GM21447 (cell line): ENCODE measurements around the gene RB1.
A peak's percentile ranks its signal among the peaks of the same experiment; 100 is the strongest.
"Not testable (repeated sequence)": the region's sequence is repeated elsewhere in the genome, so short reads cannot be mapped to it uniquely, and the experiment has no call there.

ENCODE experiments used
- ATAC-seq: cut with Tn5 transposase; IDR thresholded peaks from one replicate; pipeline ENCODE4 v1.9.1; 2021; ENCODE audit not compliant: unreplicated experiment

RB1 gene

DNA sequence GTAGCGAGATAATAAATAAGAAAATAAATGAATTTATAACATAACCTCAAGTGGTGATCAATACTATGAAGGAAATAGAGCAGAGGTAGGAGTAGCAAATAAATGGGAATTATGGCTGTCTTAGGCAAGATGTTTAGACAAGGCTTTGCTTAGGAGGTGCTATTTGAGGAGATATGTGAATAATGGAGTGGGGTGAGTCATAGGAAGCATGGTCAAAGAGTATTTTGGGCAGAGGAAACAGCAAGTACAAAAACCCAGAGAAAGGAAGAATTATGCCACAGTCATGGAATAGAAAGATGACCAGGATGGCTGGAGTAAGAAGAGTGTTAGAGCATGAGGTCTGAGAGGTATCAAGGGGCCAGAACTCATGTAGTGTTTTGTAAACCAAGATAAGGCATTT, 142.9 kb downstream of the RB1 start:
- no peak for ATAC-seq

DNA sequence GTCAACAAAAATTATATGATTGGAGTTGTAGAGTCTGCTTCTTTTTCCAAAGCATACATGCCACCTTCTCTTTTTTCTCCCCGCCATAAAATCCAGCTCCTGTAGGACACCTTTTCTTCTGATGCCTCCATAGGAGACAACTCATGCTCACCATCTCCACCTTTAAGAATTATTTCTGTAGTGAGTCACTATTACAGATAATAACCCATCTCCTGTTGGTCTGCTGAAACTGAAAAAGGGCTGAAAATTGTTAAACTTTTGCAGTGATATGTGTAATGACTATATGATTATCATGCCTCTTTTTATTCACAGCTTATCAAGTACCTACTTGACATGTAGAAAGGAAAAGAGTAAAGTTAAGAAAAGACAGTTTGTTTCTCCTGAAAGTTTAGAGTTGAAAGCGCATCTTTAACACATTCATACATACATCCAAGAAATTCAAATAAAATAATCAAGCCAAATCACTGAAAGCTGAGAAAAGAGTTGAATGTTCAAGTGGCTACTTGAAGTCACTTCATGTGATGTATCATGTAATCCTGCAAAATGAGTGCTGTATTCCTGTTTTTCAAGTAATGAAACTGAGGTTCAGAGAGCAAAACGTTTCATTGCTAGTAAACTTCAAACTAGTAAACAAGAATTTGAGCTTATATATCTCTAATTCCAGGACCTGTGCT, 144.9 kb downstream of the RB1 start:
- no peak for ATAC-seq

GRCh38 chr13:48448959-48449614, 145.5 kb downstream of the RB1 start:
- ATAC-seq = no peak

- ATAC-seq = no peak
Observed at GRCh38 chr13:48449656-48450055, 146.1 kb downstream of the RB1 start.

DNA sequence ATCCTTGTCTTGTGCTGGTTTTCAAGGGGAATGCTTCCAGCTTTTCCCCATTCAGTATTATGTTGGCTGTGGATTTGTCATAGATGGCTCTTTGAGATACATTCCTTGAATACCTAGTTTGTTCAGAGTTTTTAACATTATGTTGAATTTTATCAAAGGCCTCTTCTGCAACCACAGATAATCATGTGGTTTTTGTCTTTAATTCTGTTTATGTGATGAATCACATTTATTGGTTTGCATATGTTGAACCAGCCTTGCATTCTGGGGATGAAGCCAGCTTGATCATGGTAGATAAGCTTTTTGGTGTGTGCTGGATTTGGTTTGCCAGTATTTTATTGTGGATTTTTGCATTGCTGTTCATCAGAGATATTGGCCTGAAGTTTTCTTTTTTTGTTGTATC, 147.6 kb downstream of the RB1 start:
- ATAC-seq = not testable (repeated sequence)

- no peak for ATAC-seq
Observed at GRCh38 chr13:48456546-48456945, 153.0 kb downstream of the RB1 start.

DNA sequence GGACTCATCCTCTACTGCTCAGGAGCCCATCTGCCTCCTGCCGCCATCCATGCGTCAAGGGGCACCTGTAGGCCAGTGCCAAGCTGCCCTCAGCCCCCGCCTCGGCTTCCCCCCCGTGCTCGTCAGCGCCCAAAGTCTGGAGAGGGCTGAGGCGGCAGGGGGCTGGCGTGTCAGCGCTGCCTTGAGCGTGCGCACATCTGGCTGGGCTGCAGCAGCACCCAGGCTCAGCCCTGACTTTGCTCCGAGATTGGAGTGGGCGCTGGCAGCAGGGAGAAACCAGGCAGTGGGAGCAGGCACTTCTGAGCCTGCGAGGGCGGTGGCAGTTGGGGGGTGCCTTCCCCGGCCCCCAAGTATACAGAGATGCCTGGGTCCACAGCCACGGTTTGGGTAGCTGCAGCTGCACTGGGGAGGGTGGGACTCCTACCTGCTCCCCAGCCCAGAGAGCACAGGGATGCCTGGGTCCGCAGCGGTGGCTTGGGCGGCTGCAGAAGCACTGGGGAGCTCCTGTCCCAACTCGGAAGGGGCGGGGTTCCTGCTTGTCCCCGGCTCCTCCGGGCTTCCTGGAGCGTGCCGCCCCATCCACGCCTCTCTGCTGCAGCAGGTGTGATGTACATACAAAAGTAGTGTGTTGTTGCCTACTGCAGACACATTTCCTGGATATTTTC, 154.2 kb downstream of the RB1 start:
- ATAC-seq = no peak

DNA sequence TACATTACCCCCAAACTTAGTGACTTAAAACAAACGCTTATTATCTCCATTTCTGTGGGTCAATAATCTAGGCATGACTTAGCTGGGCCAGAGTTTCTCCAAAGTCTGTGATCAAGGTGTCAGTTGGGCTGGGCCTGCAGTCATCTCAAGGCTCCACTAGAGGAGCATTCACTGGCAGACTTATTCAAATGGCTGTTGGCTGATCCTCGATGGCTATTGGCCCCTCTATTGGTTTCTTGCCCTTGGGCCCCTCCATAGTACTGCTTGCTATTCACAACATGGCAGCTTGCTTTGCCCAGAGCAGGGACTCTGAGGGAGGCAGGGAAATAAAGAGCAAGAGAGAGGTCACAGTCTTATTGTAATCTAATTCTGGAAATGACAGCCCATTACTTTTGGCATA, 171.7 kb downstream of the RB1 start:
- ATAC-seq = no peak

GRCh38 chr13:48476215-48476614, 172.7 kb downstream of the RB1 start:
- ATAC-seq = no peak

- ATAC-seq = no peak
Observed at GRCh38 chr13:48476686-48477085, 173.1 kb downstream of the RB1 start.

DNA sequence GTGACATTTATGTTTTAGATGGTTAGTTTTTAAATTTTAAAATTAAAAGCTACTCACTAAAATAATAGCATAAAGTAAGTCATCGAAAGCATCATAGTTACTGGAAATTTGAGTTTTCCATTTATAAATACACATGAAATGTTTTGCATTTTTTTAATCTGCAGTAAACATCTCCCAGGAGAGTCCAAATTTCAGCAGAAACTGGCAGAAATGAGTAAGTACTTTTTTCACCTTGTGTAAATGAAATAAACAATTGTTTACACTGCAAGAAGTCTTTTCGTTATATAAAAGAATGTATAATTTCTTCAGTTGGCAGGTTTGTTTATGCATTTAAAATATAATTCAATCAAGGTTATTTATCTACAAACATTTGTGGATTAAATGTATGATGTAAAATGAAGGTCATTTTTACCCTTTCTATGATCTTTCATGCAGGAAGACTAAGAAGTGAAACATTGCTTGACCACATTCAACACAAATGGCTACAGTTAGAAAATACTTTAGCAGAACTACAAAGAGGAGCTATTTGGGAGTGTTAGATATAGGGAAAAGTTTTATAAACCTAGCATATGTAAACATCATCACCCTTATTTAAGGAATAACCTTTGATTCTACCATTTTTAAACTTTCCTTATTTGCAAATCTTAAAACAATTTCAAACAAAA, 173.8 kb downstream of the RB1 start:
- ATAC-seq = peak; percentile 56

GRCh38 chr13:48478391-48478790, 174.8 kb downstream of the RB1 start:
- ATAC-seq = no peak

GRCh38 chr13:48483575-48483974, 180.0 kb downstream of the RB1 start:
- no peak for ATAC-seq

- no peak for ATAC-seq
Observed at GRCh38 chr13:48485432-48485831, 181.9 kb downstream of the RB1 start.

- no peak for ATAC-seq
Observed at GRCh38 chr13:48486362-48486761, 182.8 kb downstream of the RB1 start.

DNA sequence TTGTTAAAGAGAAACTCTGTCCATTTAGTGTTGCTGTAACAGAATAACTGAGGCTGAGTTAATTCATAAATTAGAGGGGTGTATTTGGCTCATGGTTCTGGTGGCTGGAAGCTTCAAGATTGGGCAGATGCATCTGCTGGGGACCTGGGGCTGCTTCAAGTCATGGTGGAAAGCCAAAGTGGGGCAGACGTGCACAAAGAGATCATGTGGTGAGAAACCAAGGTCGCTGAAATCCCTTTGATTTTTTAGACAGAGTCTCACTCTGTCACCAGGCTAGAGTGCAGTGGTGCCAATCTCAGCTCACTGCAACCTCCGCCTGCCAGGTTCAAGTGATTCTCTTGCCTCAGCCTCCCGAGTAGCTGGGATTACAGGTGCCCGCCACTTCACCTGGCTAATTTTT, 183.3 kb downstream of the RB1 start:
- no peak for ATAC-seq

- ATAC-seq = no peak
Observed at GRCh38 chr13:48487968-48488367, 184.4 kb downstream of the RB1 start.

DNA sequence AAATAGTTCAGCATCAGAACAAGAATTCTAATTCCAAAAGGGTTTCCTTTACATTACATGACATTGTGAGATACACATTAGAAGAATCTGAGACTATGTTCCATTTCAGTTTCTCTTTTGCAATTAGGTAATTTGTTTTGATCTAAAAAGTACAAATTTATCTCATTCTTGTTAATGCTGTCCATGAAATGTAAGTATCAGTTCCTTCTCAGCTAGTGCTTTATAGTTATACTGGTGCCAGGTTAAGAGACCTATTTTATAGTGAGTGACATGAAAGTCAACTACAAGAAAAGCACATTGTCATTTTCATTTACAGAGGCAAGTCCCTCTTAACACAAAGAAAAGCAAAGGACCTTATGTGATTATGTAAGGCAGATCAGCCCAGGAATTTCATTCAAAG, 185.4 kb downstream of the RB1 start:
- no peak for ATAC-seq

- ATAC-seq = no peak
Observed at GRCh38 chr13:48489666-48490065, 186.1 kb downstream of the RB1 start.

DNA sequence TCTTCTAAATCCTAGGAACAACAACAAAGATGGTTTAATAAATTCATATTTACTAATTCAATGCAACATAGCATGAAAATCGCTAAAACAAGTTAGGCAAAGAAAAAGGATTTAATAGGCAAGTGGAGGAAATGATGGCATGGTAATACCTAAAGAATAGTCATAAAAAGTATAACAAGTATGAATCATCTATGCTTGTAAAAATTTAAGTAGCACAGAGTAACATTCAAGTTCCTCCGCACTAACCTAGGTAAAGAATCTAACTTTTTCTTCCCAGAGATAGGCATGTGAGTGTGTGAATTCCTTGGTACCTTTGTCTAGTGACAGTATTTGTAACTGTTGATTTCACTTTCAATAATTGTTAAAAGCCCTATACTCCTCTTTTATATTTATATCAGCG, 186.7 kb downstream of the RB1 start:
- ATAC-seq = no peak

DNA sequence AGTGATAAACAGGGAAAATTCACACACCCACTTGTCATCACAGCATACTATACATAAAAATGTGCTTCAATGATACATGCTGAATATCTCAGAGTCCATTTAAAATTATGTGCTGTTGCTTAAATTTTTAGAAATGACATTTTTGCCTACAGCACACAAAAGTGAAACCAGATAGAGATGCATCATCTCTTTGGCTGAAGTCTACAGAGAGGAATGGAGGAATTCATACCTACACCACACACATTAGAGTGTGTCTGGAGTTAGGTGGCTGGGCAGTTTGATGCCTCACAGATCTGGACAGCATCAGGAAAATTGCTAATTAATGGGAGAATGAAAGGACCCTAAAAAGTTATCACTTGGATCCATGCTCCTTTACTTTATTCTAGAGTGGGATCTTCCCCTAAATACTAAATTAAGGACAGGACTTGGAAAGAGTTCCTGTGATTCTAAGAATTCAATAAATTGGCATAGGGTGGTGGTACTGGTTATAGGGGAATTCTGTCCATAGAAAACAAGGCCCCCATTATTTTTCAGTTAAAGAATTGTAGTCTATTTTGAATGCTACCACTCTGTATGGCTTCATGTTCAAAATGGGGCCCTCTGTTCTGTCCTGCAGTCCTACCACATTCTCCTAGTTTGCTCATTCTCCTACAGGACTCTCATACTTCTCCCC, 188.0 kb downstream of the RB1 start:
- ATAC-seq = no peak
